Measurements from ENCODE around the gene PRPH. TPM values are rescaled to one million over a fixed set of nuclear protein-coding genes. Genes with fewer than 3 reads are reported as not detected.

The PRPH gene
- total and polyA plus RNA-seq, 2 donors from 2014 or later = 0.71 to 2.7 TPM

- Histone ChIP-seq H3K36me3 (ENCODE audit: control insufficient read depth in 2 of 3, insufficient read depth in 3 of 3, low read length in 3 of 3) (no peaks in the 10 kb centered on the region), H3K27ac (ENCODE audit: low read depth in 2 of 2, low read length in 2 of 2) (no peak overlapping the region), H3K4me3 (ENCODE audit: low read length in 3 of 3) (no peak overlapping the region), H3K9me3 (ENCODE audit: control insufficient read depth in 2 of 3, insufficient read depth in 1 of 3, low read length in 3 of 3) (no peaks in the 10 kb centered on the region), H3K9ac (ENCODE audit: low read length in 3 of 3) (no peak overlapping the region), H3K4me1 (ENCODE audit: control insufficient read depth in 2 of 3, insufficient read depth in 2 of 3, low read depth in 1 of 3, low read length in 3 of 3) (peaks cover 0 to 8% (median 0%) of the 10 kb centered on the region in 3 donors), H3K27me3 (ENCODE audit: control insufficient read depth, insufficient read depth, low read length) (peaks cover 24% of the 10 kb centered on the region)
- FAIRE-seq (no peak), DNase-seq (peak in 1 of 5 donors; percentile 42)
- intact Hi-C loops (cut with DNase I) = no loop called here
- no peak for TF ChIP-seq CTCF (IDR thresholded peaks at IDR 0.05; ENCODE audit: borderline replicate concordance, extremely low read depth, insufficient read depth)
These were observed 39.7 kb downstream of the PRPH start for GRCh38 chr12:49334681-49335080.

GRCh38 chr12:49335118-49335954 is 40.4 kb downstream of the PRPH start:
- intact Hi-C loops (cut with DNase I) = no loop called here
- no peak overlapping the region for H3K27ac ChIP-seq (ENCODE audit: low read depth in 2 of 2, low read length in 2 of 2)
- peak in 1 of 5 donors; percentile 5 for DNase-seq
- FAIRE-seq = no peak
- H3K9ac ChIP-seq (ENCODE audit: low read length in 3 of 3) = no peak overlapping the region
- TF ChIP-seq CTCF (IDR thresholded peaks at IDR 0.05; ENCODE audit: borderline replicate concordance, extremely low read depth, insufficient read depth) = no peak
- no peak overlapping the region for H3K4me3 ChIP-seq (ENCODE audit: low read length in 3 of 3)
- no peaks in the 10 kb centered on the region for H3K9me3 ChIP-seq (ENCODE audit: control insufficient read depth in 2 of 3, insufficient read depth in 1 of 3, low read length in 3 of 3)
- H3K27me3 ChIP-seq (ENCODE audit: control insufficient read depth, insufficient read depth, low read length) = peaks cover 24% of the 10 kb centered on the region
- H3K36me3 ChIP-seq (ENCODE audit: control insufficient read depth in 2 of 3, insufficient read depth in 3 of 3, low read length in 3 of 3) = no peaks in the 10 kb centered on the region
- H3K4me1 ChIP-seq (ENCODE audit: control insufficient read depth in 2 of 3, insufficient read depth in 2 of 3, low read depth in 1 of 3, low read length in 3 of 3) = peaks cover 0 to 8% (median 0%) of the 10 kb centered on the region in 3 donors

- H3K36me3 ChIP-seq (ENCODE audit: control insufficient read depth in 2 of 3, insufficient read depth in 3 of 3, low read length in 3 of 3) = no peaks in the 10 kb centered on the region
- intact Hi-C loops (cut with DNase I) = no loop called here
- H3K27me3 ChIP-seq (ENCODE audit: control insufficient read depth, insufficient read depth, low read length) = peaks cover 24% of the 10 kb centered on the region
- H3K27ac ChIP-seq (ENCODE audit: low read depth in 2 of 2, low read length in 2 of 2) = no peak overlapping the region
- no peak overlapping the region for H3K9ac ChIP-seq (ENCODE audit: low read length in 3 of 3)
- peaks cover 0 to 8% (median 0%) of the 10 kb centered on the region in 3 donors for H3K4me1 ChIP-seq (ENCODE audit: control insufficient read depth in 2 of 3, insufficient read depth in 2 of 3, low read depth in 1 of 3, low read length in 3 of 3)
- no peaks in the 10 kb centered on the region for H3K9me3 ChIP-seq (ENCODE audit: control insufficient read depth in 2 of 3, insufficient read depth in 1 of 3, low read length in 3 of 3)
- no peak for TF ChIP-seq CTCF (IDR thresholded peaks at IDR 0.05; ENCODE audit: borderline replicate concordance, extremely low read depth, insufficient read depth)
- H3K4me3 ChIP-seq (ENCODE audit: low read length in 3 of 3) = no peak overlapping the region
- no peak for FAIRE-seq
- peak in 2 of 5 donors; percentile 54 to 73 for DNase-seq
These were observed 41.2 kb downstream of the PRPH start for GRCh38 chr12:49335955-49336644.
